HCT116 (cell line): ENCODE measurements around the gene ARHGAP21. TPM values are rescaled to one million over a fixed set of nuclear protein-coding genes. Genes with fewer than 3 reads are reported as not detected.

Experiments
- ATAC-seq: fragments of 200-7000 bp; cut with Tn5 transposase; 2 replicates; pipeline ENCODE4 v1.9.1; 2020; ENCODE audit warnings: mild to moderate bottlenecking, moderate library complexity
- BruUV-seq: library from RNA; stranded (reverse); fragments of 400-500 nt; replicated peaks from 2 replicates; lab custom pipeline; 2021; lab: Mats Ljungman, UMichigan
- CTCF ChIA-PET: fragments of 300-600 bp; sonication (Branson Sonifier 250); formaldehyde crosslinking; loops from one replicate; lab custom pipeline; 2021; ENCODE audit warnings: antibody characterized with exemption; lab: Charles Lee
- POLR2A ChIA-PET: fragments of 300-600, 350-600 bp; sonication (Branson Sonifier 250); formaldehyde crosslinking; loops from one replicate; lab custom pipeline; 2021; ENCODE audit warnings: antibody characterized with exemption; lab: Charles Lee
- RAD21 ChIA-PET, 2 experiments: fragments of 300-600 bp; sonication (Branson Sonifier 250); formaldehyde crosslinking; loops; one replicate each; lab custom pipeline; 2023; ENCODE audit warnings: low total read pairs in 2 of 2; ENCODE audit not compliant: uncharacterized antibody in 2 of 2, unreplicated experiment in 2 of 2, low non-redundant PET in 1 of 2; lab: Charles Lee
- DNase-seq: peaks from one replicate; pipeline ENCODE4 v3.0.0-alpha.2; 2010; ENCODE audit warnings: low read depth, low spot score
- H2AFZ ChIP-seq: fragments of 200-600 bp; shearing (Covaris generic), sonication (generic); 2 replicates; pipeline ENCODE4 v1.6.1; 2017; ENCODE audit warnings: low read depth, mixed run types, mixed read lengths, antibody characterized with exemption, low read length; ENCODE audit not compliant: poor library complexity, severe bottlenecking
- H3K27ac ChIP-seq: 2 replicates; pipeline ENCODE4 v1.5.1; 2012; ENCODE audit warnings: low read depth, low read length
- H3K27me3 ChIP-seq: fragments of 200-600 bp; sonication (generic); 2 replicates; pipeline ENCODE4 v1.6.1; 2016; ENCODE audit warnings: mixed run types, low read length, mixed read lengths; ENCODE audit not compliant: insufficient read depth
- H3K36me3 ChIP-seq, 2 experiments: fragments of 200-500 bp in 1 of 2; fragments of 200-600 bp in 1 of 2; sonication (Bioruptor generic) in 1 of 2; sonication (generic) in 1 of 2; 2 replicates each; pipeline versions ENCODE4 v1.5.1 to v1.6.1; 2014 to 2016; ENCODE audit warnings: low read length in 2 of 2, inconsistent platforms in 1 of 2, mixed read lengths in 1 of 2, mixed run types in 1 of 2; ENCODE audit not compliant: insufficient read depth in 2 of 2, control insufficient read depth in 1 of 2
- H3K4me1 ChIP-seq, 2 experiments: fragments of 200-600 bp in 1 of 2; sonication (generic) in 1 of 2; 2 replicates each; pipeline versions ENCODE4 v1.5.1 to v1.6.1; 2012 to 2017; ENCODE audit warnings: low read length in 2 of 2, inconsistent platforms in 1 of 2, mild to moderate bottlenecking in 1 of 2, mixed read lengths in 1 of 2, mixed run types in 1 of 2, moderate library complexity in 1 of 2; ENCODE audit not compliant: insufficient read depth in 2 of 2, control insufficient read depth in 1 of 2
- H3K4me2 ChIP-seq: fragments of 200-600 bp; sonication (generic); 2 replicates; pipeline ENCODE4 v1.6.1; 2017; ENCODE audit warnings: mixed run types, low read length, mixed read lengths
- H3K4me3 ChIP-seq, 2 experiments: fragments of 200-600 bp in 1 of 2; sonication (generic) in 1 of 2; replicated peaks in 1 of 2; 2 replicates each; pipeline ENCODE4 v1.5.1; 2011 to 2016; ENCODE audit warnings: low read length in 2 of 2, control low read depth in 1 of 2, low read depth in 1 of 2, mild to moderate bottlenecking in 1 of 2, mixed read lengths in 1 of 2, mixed run types in 1 of 2
- H3K79me2 ChIP-seq: fragments of 200-600 bp; sonication (generic); 2 replicates; pipeline ENCODE4 v1.6.1; 2017; ENCODE audit warnings: mild to moderate bottlenecking, mixed run types, low read length, moderate library complexity, mixed read lengths; ENCODE audit not compliant: insufficient read depth
- H3K9ac ChIP-seq: fragments of 200-600 bp; sonication (generic); 2 replicates; pipeline ENCODE4 v1.6.1; 2016; ENCODE audit warnings: low read length, mixed read lengths
- H3K9me2 ChIP-seq: fragments of 200-600 bp; sonication (generic), shearing (Covaris generic); 2 replicates; pipeline ENCODE4 v1.6.1; 2017; ENCODE audit warnings: mixed run types, mild to moderate bottlenecking, moderate library complexity; ENCODE audit not compliant: insufficient read depth
- H3K9me3 ChIP-seq, 2 experiments: fragments of 200-500 bp in 1 of 2; fragments of 200-600 bp in 1 of 2; sonication (Bioruptor generic) in 1 of 2; sonication (generic) in 1 of 2; 2 replicates each; pipeline ENCODE4 v1.6.1; 2014 to 2017; ENCODE audit warnings: low read length in 2 of 2, mixed read lengths in 2 of 2, inconsistent platforms in 1 of 2, low read depth in 1 of 2, mild to moderate bottlenecking in 1 of 2, mixed run types in 1 of 2, moderate library complexity in 1 of 2; ENCODE audit not compliant: control insufficient read depth in 1 of 2, insufficient read depth in 1 of 2
- H4K20me1 ChIP-seq: fragments of 200-600 bp; sonication (generic), shearing (Covaris generic); 2 replicates; pipeline ENCODE4 v1.6.1; 2017; ENCODE audit warnings: mixed run types, mild to moderate bottlenecking, moderate library complexity; ENCODE audit not compliant: insufficient read depth
- CBX3 ChIP-seq: IDR thresholded peaks from 2 replicates; pipeline ENCODE4 v1.6.1; 2012; ENCODE audit warnings: low read depth
- CEBPB ChIP-seq: IDR thresholded peaks from 2 replicates; pipeline ENCODE4 v1.6.1; 2012; ENCODE audit warnings: low read depth
- CTCF ChIP-seq, 3 experiments: fragments of 200-600 bp in 1 of 3; sonication (generic) in 1 of 3; IDR thresholded peaks in 2 of 3; conservative IDR thresholded peaks in 1 of 3; 2 replicates each; pipeline ENCODE4 v1.5.1; 2012 to 2017; ENCODE audit warnings: low read depth in 2 of 3, low read length in 2 of 3, antibody characterized with exemption in 1 of 3, borderline replicate concordance in 1 of 3, control low read depth in 1 of 3, mild to moderate bottlenecking in 1 of 3, mixed read lengths in 1 of 3, mixed run types in 1 of 3, moderate library complexity in 1 of 3; ENCODE audit not compliant: insufficient read depth in 1 of 3
- EGR1 ChIP-seq: IDR thresholded peaks from 2 replicates; pipeline ENCODE4 v1.6.1; 2012; ENCODE audit warnings: low read depth
- FOSL1 ChIP-seq: IDR thresholded peaks from 2 replicates; pipeline ENCODE4 v1.6.1; 2012; ENCODE audit warnings: low read depth
- JUND ChIP-seq: IDR thresholded peaks from 2 replicates; pipeline ENCODE4 v1.6.1; 2012
- POLR2A ChIP-seq: IDR thresholded peaks from 2 replicates; pipeline ENCODE4 v1.7.0; 2011; ENCODE audit warnings: borderline replicate concordance; ENCODE audit not compliant: insufficient read depth, insufficient read length; ENCODE audit errors: extremely low read depth
- RAD21 ChIP-seq: IDR thresholded peaks from 2 replicates; pipeline ENCODE4 v1.6.1; 2012; ENCODE audit warnings: low read depth, mild to moderate bottlenecking
- TCF7L2 ChIP-seq: IDR thresholded peaks from 2 replicates; pipeline ENCODE4 v1.7.0; 2011; ENCODE audit warnings: borderline replicate concordance, inconsistent platforms; ENCODE audit not compliant: insufficient read depth, insufficient read length; ENCODE audit errors: extremely low read depth
- intact Hi-C: fragments of 100-400 bp; cut with micrococcal nuclease; formaldehyde crosslinking; loops from 2 replicates; pipeline ENCODE4 v1.10.0; 2022
- total RNA-seq: library from RNA; stranded (reverse); gene quantifications from one replicate; pipeline ENCODE4 v1.2.1, GENCODE V29; 2021; ENCODE audit not compliant: unreplicated experiment
- TF ChIP-seq, protein P1 (sequence below): IDR thresholded peaks from 2 replicates; pipeline ENCODE4 v1.6.1; 2012; ENCODE audit warnings: low read depth

ARHGAP21 gene
- total RNA-seq, 1 experiment from 2014 or later, result 47.7 TPM

DNA sequence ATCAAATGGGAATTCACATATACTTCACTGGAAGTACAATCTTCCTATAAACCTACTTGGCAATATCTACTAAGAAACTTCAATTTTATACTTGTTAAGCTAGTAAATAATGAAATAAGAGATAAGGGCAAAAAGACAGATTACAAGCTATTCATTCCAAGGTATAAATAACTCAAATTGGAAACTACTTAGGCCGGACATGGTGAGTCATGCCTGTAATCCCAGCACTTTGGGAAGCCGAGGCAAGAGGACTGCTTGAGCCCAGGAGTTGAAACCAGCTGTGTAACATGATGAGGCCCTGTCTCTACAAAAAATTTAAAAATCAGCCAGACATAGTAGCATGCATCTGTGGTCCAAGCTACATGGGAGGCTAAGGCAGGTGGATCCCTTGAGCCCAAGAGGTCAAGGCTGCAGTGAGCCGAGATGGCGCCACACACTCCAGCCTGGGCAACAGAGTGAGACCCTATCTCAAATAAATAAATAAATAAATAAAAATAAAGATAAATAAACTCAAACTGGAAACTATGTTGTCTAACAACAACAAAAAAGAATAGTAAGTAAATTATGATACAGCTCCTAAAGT, 37.6 kb downstream of the ARHGAP21 start:
- BruUV-seq, result no TSS peak
- H4K20me1 ChIP-seq, result no peaks in the 10 kb centered on the region
- CTCF ChIA-PET, result interaction anchor here (0.9 kb wide), 1 partner anchor 69 kb away, joined by 3 read pairs; no protein-coding TSS in a partner anchor
- no peak overlapping the region for H3K9ac ChIP-seq
- no peaks in the 10 kb centered on the region for H3K4me1 ChIP-seq
- no peaks in the 10 kb centered on the region for H3K9me3 ChIP-seq
- peaks cover 50% of the 10 kb centered on the region for H3K79me2 ChIP-seq
- TF ChIP-seq, protein P1, sequence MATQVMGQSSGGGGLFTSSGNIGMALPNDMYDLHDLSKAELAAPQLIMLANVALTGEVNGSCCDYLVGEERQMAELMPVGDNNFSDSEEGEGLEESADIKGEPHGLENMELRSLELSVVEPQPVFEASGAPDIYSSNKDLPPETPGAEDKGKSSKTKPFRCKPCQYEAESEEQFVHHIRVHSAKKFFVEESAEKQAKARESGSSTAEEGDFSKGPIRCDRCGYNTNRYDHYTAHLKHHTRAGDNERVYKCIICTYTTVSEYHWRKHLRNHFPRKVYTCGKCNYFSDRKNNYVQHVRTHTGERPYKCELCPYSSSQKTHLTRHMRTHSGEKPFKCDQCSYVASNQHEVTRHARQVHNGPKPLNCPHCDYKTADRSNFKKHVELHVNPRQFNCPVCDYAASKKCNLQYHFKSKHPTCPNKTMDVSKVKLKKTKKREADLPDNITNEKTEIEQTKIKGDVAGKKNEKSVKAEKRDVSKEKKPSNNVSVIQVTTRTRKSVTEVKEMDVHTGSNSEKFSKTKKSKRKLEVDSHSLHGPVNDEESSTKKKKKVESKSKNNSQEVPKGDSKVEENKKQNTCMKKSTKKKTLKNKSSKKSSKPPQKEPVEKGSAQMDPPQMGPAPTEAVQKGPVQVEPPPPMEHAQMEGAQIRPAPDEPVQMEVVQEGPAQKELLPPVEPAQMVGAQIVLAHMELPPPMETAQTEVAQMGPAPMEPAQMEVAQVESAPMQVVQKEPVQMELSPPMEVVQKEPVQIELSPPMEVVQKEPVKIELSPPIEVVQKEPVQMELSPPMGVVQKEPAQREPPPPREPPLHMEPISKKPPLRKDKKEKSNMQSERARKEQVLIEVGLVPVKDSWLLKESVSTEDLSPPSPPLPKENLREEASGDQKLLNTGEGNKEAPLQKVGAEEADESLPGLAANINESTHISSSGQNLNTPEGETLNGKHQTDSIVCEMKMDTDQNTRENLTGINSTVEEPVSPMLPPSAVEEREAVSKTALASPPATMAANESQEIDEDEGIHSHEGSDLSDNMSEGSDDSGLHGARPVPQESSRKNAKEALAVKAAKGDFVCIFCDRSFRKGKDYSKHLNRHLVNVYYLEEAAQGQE, result no peak
- TF ChIP-seq TCF7L2, result no peak
- no peaks in the 10 kb centered on the region for H3K9me2 ChIP-seq
- POLR2A ChIA-PET, result interaction anchor here (0.8 kb wide), 1 partner anchor 17 kb away, joined by 3 read pairs; no protein-coding TSS in a partner anchor
- no peak for ATAC-seq
- H3K36me3 ChIP-seq, result no peaks in the 10 kb centered on the region
- no peak for DNase-seq
- H3K4me3 ChIP-seq, result no peak overlapping the region
- H3K4me2 ChIP-seq, result no peak overlapping the region
- intact Hi-C loops, result no loop called here
- no peak overlapping the region for H2AFZ ChIP-seq
- no peaks in the 10 kb centered on the region for H3K27me3 ChIP-seq
- no peak overlapping the region for H3K27ac ChIP-seq
- RAD21 ChIA-PET, result no interaction called here

GRCh38 chr10:24683554-24683953, 40.1 kb downstream of the ARHGAP21 start:
- intact Hi-C loops, result no loop called here
- ATAC-seq (no peak), DNase-seq (no peak)
- H3K4me3 ChIP-seq, result no peak overlapping the region
- no peaks in the 10 kb centered on the region for H4K20me1 ChIP-seq
- H3K9me3 ChIP-seq, result no peaks in the 10 kb centered on the region
- ChIA-PET POLR2A (no interaction called here), RAD21 (no interaction called here), CTCF (no interaction called here)
- H3K9ac ChIP-seq, result no peak overlapping the region
- BruUV-seq, result no TSS peak
- H3K4me2 ChIP-seq, result no peak overlapping the region
- H3K79me2 ChIP-seq, result peaks cover 56% of the 10 kb centered on the region
- no peaks in the 10 kb centered on the region for H3K27me3 ChIP-seq
- no peaks in the 10 kb centered on the region for H3K4me1 ChIP-seq
- H3K9me2 ChIP-seq, result no peaks in the 10 kb centered on the region
- H3K27ac ChIP-seq, result no peak overlapping the region
- no peak overlapping the region for H2AFZ ChIP-seq
- no peaks in the 10 kb centered on the region for H3K36me3 ChIP-seq
- TF ChIP-seq FOSL1, result no peak
- TF ChIP-seq CTCF (IDR thresholded peaks at IDR 0.05 in 2 of 3, conservative IDR thresholded peaks at IDR 0.05 in 1 of 3; ENCODE audit: borderline replicate concordance in 1 of 3, insufficient read depth in 1 of 3, low read depth in 2 of 3, low read length in 2 of 3), result no peak
- TF ChIP-seq CEBPB, result no peak
- no peak for TF ChIP-seq JUND
- TF ChIP-seq RAD21, result no peak
- TF ChIP-seq, protein P1, result no peak
- no peak for TF ChIP-seq CBX3
- TF ChIP-seq POLR2A, result no peak
- TF ChIP-seq EGR1, result no peak
